NCI-H2107 treated with DMSO at 0.1 percent for 48 hours (cell line): ENCODE results near the gene ARHGAP27.
A peak's percentile ranks its signal among the peaks of the same experiment; 100 is the strongest.

Source experiments
- DNase-seq: peaks from one replicate; lab custom pipeline; 2025; ENCODE audit not compliant: unreplicated experiment; lab: John Stamatoyannopoulos, UW

ARHGAP27 gene

DNA sequence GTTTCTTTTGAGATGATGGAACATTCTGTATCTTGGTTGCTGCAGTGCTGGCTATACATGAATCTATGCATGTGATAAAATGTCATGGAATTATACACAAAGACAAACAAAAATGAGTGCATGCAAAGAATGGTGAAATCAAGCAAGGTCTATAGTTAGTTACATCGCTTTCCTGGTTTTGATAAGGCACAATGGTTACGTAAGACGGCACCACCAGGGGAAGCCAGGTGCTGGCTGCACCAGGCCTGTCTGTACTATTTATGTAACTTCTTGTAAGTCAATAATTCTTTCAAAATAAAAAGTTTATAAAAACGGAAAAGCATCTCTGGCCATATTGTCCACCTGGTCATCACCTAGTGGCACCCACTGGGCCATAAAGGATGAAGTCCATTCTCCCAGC lies 46.5 kb downstream of the ARHGAP27 start:
- no peak for DNase-seq

DNA sequence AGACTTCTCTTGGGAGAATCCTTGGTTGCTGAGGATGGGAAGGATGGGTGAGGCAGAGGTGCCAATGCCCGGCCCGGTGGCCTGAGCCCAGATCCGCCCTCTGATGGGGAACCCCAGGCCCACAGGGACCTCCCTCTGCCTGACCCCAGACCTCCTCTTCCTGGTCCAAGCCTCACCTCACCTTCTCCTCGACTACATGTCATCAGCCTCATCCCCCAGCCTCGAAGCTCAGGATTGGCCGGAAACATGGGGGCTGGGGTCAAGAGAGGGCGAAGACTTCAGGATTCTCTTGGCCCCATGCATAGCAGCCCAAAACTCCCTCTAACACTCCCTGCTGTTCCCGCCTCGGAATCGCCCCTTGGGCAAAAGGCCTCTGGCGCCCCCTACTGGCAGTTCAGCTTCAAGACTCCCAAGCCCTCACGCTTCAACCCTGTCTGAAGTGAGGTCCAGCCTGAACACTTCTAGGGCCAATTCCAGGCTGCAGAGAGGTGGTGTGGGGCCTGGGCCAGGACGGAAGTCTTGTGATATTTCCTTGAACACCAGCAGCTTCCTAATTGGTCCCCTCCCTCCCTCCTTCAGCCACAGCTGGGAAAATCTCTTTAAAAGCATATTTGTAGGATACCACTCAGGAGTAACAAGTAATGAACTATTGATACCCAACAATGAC lies 47.2 kb downstream of the ARHGAP27 start:
- DNase-seq = peak; percentile 75

DNA sequence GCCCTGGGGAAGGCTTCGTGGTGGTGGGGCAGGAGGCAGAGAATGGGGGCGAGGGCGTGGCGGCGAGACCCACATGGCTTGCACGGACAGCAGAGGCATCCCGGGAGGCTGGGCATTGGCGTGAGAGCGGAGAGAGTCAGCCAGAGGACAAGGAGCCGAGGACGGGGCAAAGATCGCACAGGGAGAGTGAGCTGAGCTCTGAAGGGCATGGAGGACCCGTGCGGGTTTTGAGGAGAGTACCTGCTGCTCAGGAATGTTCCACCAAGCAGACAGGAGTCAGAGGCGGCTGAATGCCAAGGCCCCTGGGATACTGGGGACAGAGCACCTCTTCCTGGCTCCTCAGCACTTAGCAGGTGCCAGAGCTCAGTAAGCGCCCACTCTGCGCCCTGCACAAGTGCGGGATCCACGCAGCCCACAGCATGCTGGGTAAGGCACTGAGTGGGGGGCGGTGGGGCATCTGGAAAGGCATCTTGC lies 47.8 kb downstream of the ARHGAP27 start:
- no peak for DNase-seq

DNA sequence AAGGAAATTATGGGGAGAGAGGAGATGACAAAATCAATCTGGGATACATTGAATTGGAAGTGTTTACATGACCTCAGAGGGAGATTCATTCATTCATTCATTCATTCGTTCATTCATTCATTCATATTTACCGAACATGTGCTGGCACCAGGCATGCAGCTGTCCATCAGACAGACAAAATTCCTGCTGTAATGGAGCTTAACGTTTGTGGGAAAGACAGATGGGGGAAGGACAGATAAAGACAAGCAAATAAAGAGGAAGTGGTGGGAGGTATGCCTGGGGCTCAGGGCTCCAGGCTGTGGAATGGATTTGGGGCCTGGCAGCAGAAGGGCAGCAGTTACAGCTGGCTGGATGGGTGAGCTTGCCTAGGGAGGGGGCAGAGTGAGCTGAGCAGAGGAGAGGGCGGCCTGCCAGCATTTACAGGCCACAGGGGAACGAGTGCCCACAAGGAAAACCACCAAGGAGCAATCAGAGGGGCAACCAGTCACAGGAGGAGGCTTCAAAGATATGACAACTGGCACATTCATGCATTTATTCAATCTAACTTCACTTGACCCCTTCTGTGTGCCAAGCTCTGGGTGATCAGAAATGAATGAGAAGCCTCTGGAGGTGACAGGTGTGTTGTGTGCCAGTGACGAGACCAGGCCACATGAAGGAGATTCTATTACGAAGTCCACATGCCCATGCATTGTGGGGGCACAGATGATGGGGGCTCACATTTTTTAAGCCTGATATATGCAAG lies 48.5 kb downstream of the ARHGAP27 start:
- DNase-seq = no peak

DNA sequence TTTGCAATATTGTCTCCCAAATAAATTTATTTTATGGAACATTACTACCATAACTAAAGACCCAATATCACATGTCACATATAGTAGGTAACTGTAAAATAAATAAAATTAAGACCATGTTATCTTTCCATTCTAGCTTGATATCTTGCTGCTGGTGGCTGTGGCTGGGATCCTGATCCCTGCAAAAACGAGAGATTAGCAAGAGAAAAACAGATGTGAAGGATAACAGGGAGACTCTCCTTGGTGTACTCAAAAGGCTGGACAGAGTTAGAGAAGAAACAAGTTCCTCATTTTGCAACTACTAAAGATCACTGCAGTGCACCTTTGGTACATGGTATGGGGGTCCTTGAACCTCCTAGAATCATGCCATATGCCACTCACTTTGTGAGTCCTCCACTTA lies 49.7 kb downstream of the ARHGAP27 start:
- DNase-seq = no peak

DNA sequence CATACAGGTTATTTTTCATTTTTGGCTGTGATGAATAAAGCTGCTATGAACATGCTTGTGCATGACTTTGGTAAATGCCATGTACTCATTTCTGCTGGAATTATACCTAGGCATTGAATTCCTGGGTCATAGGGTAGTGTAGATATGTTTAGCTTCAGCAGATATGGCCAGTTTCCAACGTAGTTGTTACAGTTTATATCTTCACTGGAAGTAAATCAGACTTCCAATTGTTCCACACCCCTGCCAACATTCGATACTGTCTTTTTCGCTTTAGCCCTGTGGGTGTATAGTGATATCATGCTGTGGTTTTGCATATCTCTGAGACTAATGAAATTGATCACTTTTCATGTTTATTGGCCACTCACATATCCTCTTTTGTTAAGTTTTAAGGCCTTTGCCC lies 50.4 kb downstream of the ARHGAP27 start:
- no peak for DNase-seq

DNA sequence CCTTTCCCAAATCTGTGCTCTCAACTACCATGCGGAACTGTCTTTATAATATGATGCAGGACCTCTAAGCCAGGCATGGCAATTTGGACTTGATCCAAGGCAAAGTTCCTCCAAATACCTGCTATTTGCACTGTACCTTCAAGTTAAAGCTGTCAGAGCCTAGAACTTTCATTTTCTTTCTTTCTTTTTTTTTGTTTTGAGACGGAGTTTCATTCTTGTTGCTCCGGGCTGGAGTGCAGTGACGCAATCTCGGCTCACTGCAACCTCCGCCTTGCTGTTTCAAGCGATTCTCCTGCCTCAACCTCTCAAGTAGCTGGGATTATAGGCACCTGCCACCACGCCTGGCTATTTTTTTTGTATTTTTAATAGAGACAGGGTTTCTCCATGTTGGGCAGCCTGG lies 51.7 kb downstream of the ARHGAP27 start:
- no peak for DNase-seq

DNA sequence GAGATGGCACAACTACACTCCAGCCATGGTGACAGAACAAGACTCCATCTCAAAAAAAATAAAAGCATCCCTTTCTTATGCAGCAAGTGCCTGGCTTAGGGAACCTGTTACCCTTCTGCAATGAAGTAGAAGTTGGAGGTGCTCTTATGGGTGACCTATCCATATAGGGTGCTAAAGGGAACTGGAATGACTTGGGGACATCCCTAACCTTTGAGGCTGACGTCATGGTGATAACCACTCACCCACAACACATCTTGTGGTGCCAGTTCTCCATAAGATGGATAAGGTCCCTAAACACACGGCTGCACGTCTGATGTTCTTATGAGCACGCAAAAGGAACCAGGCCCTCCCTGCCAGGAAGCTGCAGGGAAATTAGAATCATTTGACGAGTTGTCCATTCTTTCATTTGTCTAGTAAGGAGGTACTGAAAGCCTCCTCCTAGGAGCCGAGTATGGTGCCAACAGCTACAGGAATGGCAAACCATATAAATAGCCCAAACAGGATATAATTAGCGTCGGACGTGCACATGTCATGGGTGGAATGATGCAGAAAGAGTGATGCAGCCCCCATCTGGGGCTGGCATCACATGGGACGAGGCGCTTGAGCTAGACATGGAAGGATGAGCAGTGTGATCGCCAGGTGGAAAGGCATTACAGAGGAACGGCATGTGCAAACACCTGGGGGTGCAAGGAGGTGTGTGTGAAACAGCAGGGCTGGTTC lies 52.5 kb downstream of the ARHGAP27 start:
- DNase-seq = no peak

DNA sequence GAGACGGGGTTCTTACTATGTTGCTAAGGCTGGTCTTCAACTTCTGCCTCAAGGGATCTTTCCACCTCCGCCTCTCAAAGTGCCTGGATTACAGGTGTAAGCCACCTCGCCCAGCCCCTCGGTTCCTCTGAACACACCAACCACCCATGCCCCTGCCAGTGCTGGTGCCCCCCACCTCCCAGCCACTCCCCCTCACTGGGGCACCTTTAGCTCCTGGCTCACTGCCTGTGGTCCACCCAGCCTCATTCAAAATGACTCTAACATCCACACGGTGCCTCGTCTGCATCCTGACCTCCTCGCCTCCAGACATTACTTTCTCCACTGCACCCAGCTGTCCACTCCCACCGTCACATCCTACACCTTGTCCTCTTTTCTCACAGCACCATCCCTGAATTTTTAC lies 55.3 kb downstream of the ARHGAP27 start:
- DNase-seq = no peak

DNA sequence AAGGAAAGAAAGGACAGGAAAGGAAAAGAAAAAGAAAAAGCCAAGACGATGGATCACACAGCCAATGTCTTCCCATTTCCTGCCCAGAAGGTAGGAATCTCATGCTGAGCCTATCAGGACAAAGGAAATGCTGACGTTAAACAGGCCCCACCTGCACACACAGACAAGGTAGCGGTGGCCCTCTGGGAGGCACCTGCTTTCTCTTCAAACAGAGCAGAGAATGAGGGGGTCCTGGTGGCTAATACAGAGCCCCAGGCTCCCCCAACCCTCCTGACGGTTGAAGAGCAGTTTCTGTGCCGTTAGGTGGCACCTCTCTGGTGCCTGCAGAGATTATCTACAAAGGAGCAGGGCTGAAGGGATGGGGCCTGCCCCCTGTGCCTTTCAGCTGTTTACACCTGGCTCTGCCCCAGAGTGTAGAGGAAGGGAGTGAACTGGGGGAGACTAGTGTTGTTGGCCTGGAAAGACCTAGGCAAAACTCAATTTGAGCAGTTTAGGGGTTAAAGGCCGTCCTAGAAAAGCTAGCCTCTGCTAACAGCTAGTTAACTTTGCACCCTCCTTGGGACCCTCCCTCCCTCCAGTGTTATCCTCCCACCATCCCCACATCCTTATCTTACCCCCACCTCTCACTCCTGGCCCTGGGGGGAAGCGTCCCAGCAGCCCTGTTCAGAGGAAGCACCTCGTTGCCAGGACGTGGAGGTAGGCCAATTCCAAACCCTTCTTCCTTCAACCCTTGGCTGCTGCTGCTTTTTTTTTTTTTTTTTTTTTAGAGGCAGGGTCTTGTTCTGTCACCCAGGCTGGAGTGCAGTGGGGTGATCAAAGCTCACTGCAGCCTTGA lies 56.3 kb downstream of the ARHGAP27 start:
- DNase-seq = no peak

DNA sequence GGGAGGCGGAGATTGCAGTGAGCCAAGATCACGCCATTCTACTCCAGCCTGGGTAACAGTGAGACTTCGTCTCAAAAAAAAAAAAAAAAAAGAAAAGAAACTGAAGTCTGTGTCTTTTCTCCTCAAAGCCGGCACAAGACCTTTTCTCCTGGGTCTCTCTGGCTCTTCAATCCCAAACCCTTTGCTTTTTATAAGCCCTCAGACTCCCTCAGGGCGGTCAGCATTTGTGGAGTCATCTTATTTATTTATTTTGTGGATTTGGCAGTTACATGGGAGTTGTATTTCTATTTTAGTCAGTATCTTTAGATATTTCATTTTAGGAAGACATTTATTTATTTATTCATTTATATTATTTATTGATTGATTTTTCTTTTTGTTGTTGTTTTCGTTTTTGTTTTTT lies 58.2 kb downstream of the ARHGAP27 start:
- DNase-seq = no peak

DNA sequence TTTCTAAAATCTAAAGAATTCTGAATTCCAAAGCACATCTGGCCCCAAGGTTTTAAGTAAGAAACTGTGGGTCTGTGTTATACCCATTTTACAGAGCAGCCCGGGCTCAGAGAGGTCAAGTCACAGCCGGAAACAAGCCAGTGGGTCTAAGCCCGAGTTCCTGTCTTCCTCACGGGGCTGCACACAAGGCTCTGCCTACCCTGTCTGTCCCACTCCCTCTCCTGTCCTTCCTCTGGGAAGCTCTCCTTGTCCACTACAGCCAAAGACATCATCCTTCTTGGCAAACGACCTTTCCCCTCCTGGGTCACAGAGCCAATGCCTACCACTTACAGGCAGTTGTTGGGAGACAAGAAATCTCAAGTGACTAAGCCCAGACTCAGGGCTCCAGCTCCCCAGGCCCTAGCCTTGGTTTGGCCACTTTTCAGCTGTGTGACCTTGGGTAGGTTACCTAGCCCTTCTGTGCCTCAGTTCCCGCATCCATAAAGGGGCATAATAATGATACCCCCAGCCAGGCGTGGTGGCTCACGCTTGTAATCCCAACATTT lies 60.3 kb downstream of the ARHGAP27 start:
- no peak for DNase-seq

DNA sequence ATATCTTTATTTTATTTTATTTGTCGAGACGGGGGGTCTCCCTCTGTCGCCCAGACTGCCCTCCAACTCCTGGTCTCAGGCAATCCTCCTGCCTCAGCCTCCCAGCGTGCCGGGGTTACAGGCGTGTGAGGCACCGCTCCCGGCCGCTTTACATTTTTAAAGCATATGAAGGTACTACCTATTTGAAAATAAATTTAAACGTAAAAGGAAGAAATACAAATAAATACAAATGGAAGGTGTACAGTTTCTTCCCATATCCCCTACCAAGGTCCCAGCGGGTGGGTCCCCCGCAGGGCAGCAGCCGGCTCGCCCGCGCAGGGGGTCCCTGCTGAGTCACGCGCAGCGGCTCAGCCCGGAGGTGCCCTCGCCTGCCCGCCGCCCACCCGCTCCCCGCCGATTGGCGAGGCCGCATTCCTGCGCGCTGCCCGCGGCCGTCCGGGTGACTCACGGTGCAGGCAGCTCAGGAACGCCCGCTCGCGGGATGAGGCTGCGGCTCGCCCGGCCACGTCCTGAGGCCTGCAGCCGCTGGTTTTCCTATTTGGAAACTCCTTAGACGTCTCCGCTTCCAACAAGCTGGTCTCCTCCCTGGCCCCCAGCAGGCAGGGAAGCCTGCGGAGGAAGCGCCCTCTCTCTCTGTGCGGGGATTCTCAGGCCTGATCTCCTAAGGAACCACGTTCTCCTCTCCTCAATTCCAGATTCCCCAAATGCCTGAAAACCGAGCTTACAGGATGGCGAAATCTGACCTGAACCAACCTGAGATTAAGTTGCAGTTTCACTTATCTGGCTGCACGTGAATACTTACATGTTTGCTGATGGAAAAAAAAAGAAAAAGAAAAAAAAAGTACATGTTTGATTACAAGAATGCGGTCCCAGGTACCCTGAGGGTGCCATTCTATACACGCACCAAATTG lies 61.0 kb downstream of the ARHGAP27 start:
- no peak for DNase-seq

DNA sequence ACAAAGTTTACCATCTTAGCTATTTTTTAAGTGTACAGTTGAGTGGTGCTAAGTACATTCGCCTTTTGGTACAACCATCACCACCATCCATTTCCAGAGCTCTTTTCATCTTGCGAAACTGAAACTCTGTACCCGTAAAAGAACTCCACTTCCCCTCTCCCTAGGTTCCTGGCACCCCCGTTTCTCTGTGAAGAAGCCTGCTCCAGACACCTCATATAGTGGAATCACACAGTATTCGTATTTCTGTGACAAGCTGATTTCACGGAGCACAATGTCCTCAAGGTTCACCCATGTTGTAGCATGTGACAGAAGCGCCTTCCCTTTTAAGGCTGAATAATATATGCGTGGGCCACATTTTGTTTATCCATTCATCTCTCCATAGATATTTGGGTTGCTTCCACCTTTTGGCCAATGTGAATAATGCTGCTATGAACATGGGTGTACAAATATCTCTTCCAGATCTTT lies 61.7 kb downstream of the ARHGAP27 start:
- no peak for DNase-seq

DNA sequence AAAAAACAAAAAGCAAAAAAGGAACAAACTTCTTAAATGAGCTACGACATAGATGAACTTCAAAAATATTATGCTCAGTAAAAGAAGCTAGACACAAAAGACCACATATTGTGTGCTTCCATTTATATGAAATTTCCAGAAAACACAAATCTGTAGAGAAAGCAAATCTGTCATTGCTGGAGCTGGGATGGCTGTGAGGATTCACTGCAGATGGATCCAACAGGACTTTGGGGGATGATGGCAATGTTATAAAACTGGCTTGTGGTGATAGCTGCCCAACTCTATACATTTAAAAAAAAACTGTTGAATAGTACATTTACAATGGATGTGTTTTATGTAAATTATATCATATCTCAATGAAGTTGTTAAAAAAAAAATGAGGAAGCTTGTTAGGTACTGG lies 63.2 kb downstream of the ARHGAP27 start:
- DNase-seq = no peak

DNA sequence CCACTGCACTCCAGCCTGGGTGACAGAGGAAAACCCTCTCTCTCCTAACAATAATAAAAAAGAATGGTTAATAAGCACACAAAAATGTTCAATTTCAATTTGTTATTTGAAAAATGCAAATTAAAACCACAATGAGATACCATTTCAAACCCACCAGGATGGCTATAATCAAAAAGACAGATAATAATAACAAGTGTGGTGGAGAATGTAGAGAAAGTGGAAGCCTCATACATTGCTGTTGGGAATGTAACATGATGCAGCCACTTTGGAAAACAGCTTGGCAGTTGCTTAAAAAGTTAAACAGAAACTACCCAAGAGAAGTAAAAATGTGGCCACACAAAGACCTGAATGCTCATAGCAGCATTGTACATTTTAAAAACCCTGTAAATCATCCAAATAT lies 64.0 kb downstream of the ARHGAP27 start:
- no peak for DNase-seq

DNA sequence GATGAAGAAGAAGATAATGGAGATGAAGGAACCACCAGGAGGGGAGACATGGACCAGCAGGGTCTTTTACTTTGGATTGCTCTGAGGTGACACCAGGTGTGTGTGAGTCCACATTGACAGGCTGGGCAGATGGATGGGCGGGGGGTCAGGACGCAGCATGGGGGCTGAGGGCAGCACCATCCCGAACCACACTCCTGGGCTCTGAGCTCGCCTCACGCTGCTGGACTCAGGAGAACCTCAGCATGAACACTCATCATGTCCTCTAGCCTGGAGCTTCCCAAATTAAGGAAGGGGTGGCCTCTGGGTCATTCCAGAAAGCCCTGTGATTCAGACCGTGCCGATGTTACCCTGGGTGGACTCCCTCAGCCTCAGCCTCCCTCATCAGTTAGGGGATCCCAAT lies 65.5 kb downstream of the ARHGAP27 start:
- no peak for DNase-seq

DNA sequence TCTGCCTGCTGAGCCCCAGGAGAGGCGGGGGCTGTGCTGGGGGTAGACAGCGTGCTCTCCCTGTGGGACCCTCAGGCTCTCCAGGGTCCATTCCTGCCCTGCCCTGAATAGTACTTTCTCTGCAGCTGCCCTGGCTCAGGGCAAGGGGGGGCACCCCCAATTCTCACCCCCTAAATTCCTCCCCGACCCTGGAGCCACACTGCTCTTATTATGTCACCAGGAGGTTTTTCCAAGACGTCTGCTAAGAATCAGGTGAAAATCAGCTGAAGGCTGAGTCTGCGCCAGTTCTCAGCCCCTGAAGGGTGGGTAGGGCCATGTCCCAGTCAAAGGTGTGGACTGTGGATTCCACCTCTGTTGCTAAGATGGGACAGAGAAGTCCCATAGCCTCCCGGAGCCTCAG lies 66.0 kb downstream of the ARHGAP27 start:
- no peak for DNase-seq

DNA sequence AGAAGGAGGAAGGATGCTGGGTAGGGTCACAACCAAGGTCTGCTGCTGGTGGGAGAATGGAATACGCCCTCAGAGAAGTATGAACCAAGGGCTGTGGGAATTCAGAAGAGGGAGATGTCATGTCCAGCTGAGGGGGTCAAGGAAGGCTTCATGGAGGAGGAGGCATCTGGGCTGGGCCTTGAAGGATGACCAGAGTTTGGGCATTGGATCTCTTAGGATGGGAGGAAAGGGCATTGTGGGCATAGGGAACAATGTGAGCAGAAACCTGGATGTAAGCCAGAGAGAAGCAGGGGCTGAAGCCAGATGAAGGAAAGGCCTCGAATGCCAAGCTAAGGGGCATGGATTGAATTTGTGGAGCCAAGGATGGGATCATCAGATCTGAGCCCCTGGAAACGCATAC lies 66.6 kb downstream of the ARHGAP27 start:
- no peak for DNase-seq
